ENCODE data around the gene SHF. TPM values are rescaled to one million over a fixed set of nuclear protein-coding genes. Genes with fewer than 3 reads are reported as not detected.

The SHF gene
- polyA plus RNA-seq, 3 donors, result 0.58 to 0.70 (median 0.67) TPM

GRCh38 chr15:45167631-45168205 lies 20.0 kb downstream of the SHF start:
- Histone ChIP-seq H3K27ac (ENCODE audit: low read depth in 1 of 2, low read length in 2 of 2) (peak overlapping the region; percentile 76 to 90), H3K36me3 (replicated peaks in 1 of 2; ENCODE audit: control insufficient read depth in 1 of 2, insufficient read depth in 2 of 2, low read length in 2 of 2) (no peaks in the 10 kb centered on the region), H2AFZ (ENCODE audit: insufficient read depth, low read depth, low read length, poor library complexity, severe bottlenecking) (peak overlapping the region; percentile 94), H3K4me1 (ENCODE audit: control insufficient read depth in 1 of 2, insufficient read depth in 2 of 2, low read length in 2 of 2) (peaks cover 15 to 21% of the 10 kb centered on the region in 2 donors), H3K27me3 (ENCODE audit: control insufficient read depth in 2 of 2, insufficient read depth in 2 of 2, low read length in 2 of 2) (no peaks in the 10 kb centered on the region), H3K9ac (ENCODE audit: insufficient read depth, low read length, poor library complexity, severe bottlenecking) (peak overlapping the region; percentile 92), H3K9me3 (replicated peaks in 1 of 2; ENCODE audit: control insufficient read depth in 1 of 2, insufficient read depth in 1 of 2, low read length in 2 of 2) (no peaks in the 10 kb centered on the region), H3K79me2 (ENCODE audit: insufficient read depth, low read length) (no peaks in the 10 kb centered on the region), H3K4me2 (replicated peaks; ENCODE audit: extremely low read depth, low read length, poor library complexity, severe bottlenecking) (peak overlapping the region; percentile 86), H3K4me3 (replicated peaks in 1 of 3; ENCODE audit: low read depth in 2 of 3, low read length in 3 of 3) (peak overlapping the region in 2 of 3 experiments; percentile 64 to 76), H4K20me1 (ENCODE audit: insufficient read depth, low read length) (no peaks in the 10 kb centered on the region)
- Mint-ChIP-seq H3K27ac (peak overlapping the region in 6 of 7 donors; percentile 23 to 84 (median 64)), H3K9me3 (no peaks in the 10 kb centered on the region), H3K27me3 (ENCODE audit: low read depth in 3 of 3) (peaks cover 0 to 4% (median 0%) of the 10 kb centered on the region in 3 donors), H3K36me3 (no peaks in the 10 kb centered on the region), H3K4me3 (peak overlapping the region; percentile 48 to 62), H3K4me1 (peaks cover 25% of the 10 kb centered on the region)
- intact Hi-C loops (cut with micrococcal nuclease), result loop anchor here (2.0 to 5.0 kb wide), 4 partner anchors 31 to 235 kb away; a partner anchor contains a TSS
- WGBS (ENCODE audit: insufficient coverage), result 72% methylated on average over 8 of the region's 9 CpGs
- no peak for DNase-seq
- peak; percentile 56 for TF ChIP-seq CTCF (IDR thresholded peaks at IDR 0.05)

DNA sequence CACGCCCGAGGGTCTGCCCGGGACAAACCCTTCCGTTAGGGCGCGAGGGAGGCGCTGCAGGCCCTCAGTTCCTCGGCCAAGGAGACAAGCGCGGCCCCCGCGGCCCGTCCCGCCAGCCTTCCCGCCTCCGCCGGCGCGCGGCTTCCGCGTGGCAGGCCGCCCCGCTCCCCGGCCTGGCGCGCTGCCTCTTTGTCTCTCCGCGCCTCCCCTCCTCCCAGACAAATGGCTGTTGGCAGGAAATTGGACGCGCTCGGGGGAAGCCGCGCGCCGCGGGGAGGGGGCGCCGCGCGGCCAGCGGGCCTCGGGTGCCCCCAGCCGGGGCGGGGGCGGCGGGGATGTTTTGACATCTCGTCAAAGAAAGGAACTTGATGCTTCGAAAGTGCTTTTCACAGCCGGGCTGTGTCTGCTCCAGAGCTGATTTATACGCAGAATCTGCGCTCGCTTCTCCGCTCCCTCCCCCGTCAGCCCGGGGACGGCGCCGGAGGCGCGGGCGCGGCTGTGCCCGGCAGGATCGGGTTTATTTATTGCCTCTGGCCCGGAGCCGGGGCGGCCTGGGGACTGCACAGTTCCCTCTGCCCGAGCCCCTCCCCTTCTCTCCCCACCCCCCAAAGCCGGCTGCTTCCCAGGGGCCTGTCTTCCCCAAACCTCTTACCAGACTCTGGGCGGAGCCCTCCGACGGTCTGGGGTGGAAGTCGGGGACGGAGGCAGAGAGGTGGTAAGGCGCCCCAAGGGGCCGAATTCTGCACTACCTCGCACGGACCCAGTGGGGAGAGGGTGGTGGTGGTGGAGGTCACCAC lies 20.7 kb downstream of the SHF start:
- Histone ChIP-seq H3K36me3 (replicated peaks in 1 of 2; ENCODE audit: control insufficient read depth in 1 of 2, insufficient read depth in 2 of 2, low read length in 2 of 2) (no peaks in the 10 kb centered on the region), H3K27ac (ENCODE audit: low read depth in 1 of 2, low read length in 2 of 2) (peak overlapping the region; percentile 76 to 90), H3K79me2 (ENCODE audit: insufficient read depth, low read length) (no peaks in the 10 kb centered on the region), H3K4me1 (ENCODE audit: control insufficient read depth in 1 of 2, insufficient read depth in 2 of 2, low read length in 2 of 2) (peaks cover 18 to 26% of the 10 kb centered on the region in 2 donors), H3K4me2 (replicated peaks; ENCODE audit: extremely low read depth, low read length, poor library complexity, severe bottlenecking) (peak overlapping the region; percentile 86), H3K9ac (ENCODE audit: insufficient read depth, low read length, poor library complexity, severe bottlenecking) (peak overlapping the region; percentile 92), H3K4me3 (replicated peaks in 1 of 3; ENCODE audit: low read depth in 2 of 3, low read length in 3 of 3) (peak overlapping the region; percentile 60 to 76 (median 64)), H3K9me3 (replicated peaks in 1 of 2; ENCODE audit: control insufficient read depth in 1 of 2, insufficient read depth in 1 of 2, low read length in 2 of 2) (no peaks in the 10 kb centered on the region), H3K27me3 (ENCODE audit: control insufficient read depth in 2 of 2, insufficient read depth in 2 of 2, low read length in 2 of 2) (no peaks in the 10 kb centered on the region), H4K20me1 (ENCODE audit: insufficient read depth, low read length) (no peaks in the 10 kb centered on the region), H2AFZ (ENCODE audit: insufficient read depth, low read depth, low read length, poor library complexity, severe bottlenecking) (peak overlapping the region; percentile 94)
- Mint-ChIP-seq H3K27ac (peak overlapping the region in 6 of 7 donors; percentile 23 to 84 (median 64)), H3K27me3 (ENCODE audit: low read depth in 3 of 3) (peaks cover 0 to 4% (median 0%) of the 10 kb centered on the region in 3 donors), H3K9me3 (no peaks in the 10 kb centered on the region), H3K4me1 (peaks cover 29% of the 10 kb centered on the region), H3K4me3 (peak overlapping the region; percentile 48 to 62), H3K36me3 (no peaks in the 10 kb centered on the region)
- intact Hi-C loops (cut with micrococcal nuclease), result loop anchor here (2.0 to 5.0 kb wide), 4 partner anchors 32 to 236 kb away; a partner anchor contains a TSS
- DNase-seq, result peak; percentile 87 to 92 (median 88)
- under 1% methylated on average over 60 of the region's 79 CpGs for WGBS (ENCODE audit: insufficient coverage)
- peak; percentile 88 for TF ChIP-seq CTCF (IDR thresholded peaks at IDR 0.05)
